Cardiac septum (tissue), 1 donor: ENCODE results near the gene TPRN. TPM values are rescaled to one million over a fixed set of nuclear protein-coding genes. Genes with fewer than 3 reads are reported as not detected.
A peak's percentile ranks its signal among the peaks of the same experiment; 100 is the strongest.

ENCODE experiments used
- DNase-seq: peaks from one replicate; pipeline ENCODE4 v3.0.0-alpha.2; 2020; ENCODE audit warnings: low spot score
- intact Hi-C: fragments of 100-400 bp; cut with DNase I; formaldehyde crosslinking; loops from one replicate; pipeline ENCODE4 v1.14.0; 2022
- total RNA-seq: library from RNA; stranded (reverse); fragmentation: NEBNext Ultra II Directional; extraction: Animal tissue kit (Norgen Biotek cat#: 25700); gene quantifications from one replicate; pipeline ENCODE4 v1.2.1, GENCODE V29; 2021
- donor health status: DM: no; HTN: no; CAD: no.

The TPRN gene
- total RNA-seq, 1 donor from 2014 or later, result 13.5 TPM

GRCh38 chr9:137237759-137238726, 37.5 kb upstream of the TPRN start:
- intact Hi-C loops, result loop anchor here (2.0 kb wide), 1 partner anchor 13 kb away; the partner anchor contains the start of gene CYSRT1
- no peak for DNase-seq

GRCh38 chr9:137236936-137237421, 36.4 kb upstream of the TPRN start:
- intact Hi-C loops, result no loop called here
- DNase-seq, result no peak

- DNase-seq, result peak; percentile 94
- intact Hi-C loops, result no loop called here
Measured at GRCh38 chr9:137236238-137236935, 35.8 kb upstream of the TPRN start.

GRCh38 chr9:137235424-137236237, 35.1 kb upstream of the TPRN start:
- no peak for DNase-seq
- intact Hi-C loops, result no loop called here

- intact Hi-C loops, result no loop called here
- no peak for DNase-seq
Measured at GRCh38 chr9:137234758-137235423, 34.4 kb upstream of the TPRN start.

- DNase-seq, result no peak
- intact Hi-C loops, result no loop called here
Measured at GRCh38 chr9:137234055-137234697, 33.6 kb upstream of the TPRN start.

- intact Hi-C loops, result no loop called here
Measured at GRCh38 chr9:137233143-137233980, 32.8 kb upstream of the TPRN start.

GRCh38 chr9:137232510-137232909, 32.0 kb upstream of the TPRN start:
- no peak for DNase-seq
- intact Hi-C loops, result no loop called here

More at GRCh38 chr9:137233143-137233980, 32.8 kb upstream of the TPRN start:
- no peak for DNase-seq

- intact Hi-C loops, result no loop called here
- no peak for DNase-seq
Measured at GRCh38 chr9:137232101-137232500, 31.6 kb upstream of the TPRN start.

GRCh38 chr9:137231372-137232039, 31.0 kb upstream of the TPRN start:
- intact Hi-C loops, result no loop called here
- no peak for DNase-seq

- no peak for DNase-seq
- intact Hi-C loops, result no loop called here
Measured at GRCh38 chr9:137230705-137231371, 30.3 kb upstream of the TPRN start, which contains the start of gene SLC34A3. SLC34A3 (plus strand) TSS chr9:137230901; CDS start chr9:137231703, 802 bp downstream.

GRCh38 chr9:137229903-137230704, 29.6 kb upstream of the TPRN start:
- DNase-seq, result no peak
- intact Hi-C loops, result no loop called here

- DNase-seq, result peak; percentile 71
Measured at GRCh38 chr9:137228968-137229896, 28.7 kb upstream of the TPRN start.

GRCh38 chr9:137228506-137228967, 28.0 kb upstream of the TPRN start:
- intact Hi-C loops, result no loop called here
- DNase-seq, result no peak

More at GRCh38 chr9:137228968-137229896, 28.7 kb upstream of the TPRN start:
- intact Hi-C loops, result no loop called here
